Astrocyte (in vitro differentiated cells and primary cell): ENCODE measurements around the gene HOXA2. TPM values are rescaled to one million over a fixed set of nuclear protein-coding genes. Genes with fewer than 3 reads are reported as not detected.
A peak's percentile ranks its signal among the peaks of the same experiment; 100 is the strongest.

Source experiments
- DNase-seq: peaks from one replicate; pipeline ENCODE4 v3.0.0-alpha.2; 2010; ENCODE audit warnings: low read depth
- FAIRE-seq: peaks from 2 replicates; lab custom pipeline; 2011; peaks lifted over from hg19 to GRCh38; lab: Jason Lieb, UNC
- H2AFZ ChIP-seq: 2 replicates; pipeline ENCODE4 v1.6.0; 2012; ENCODE audit warnings: low read depth, low read length, inconsistent platforms
- H3K27ac ChIP-seq: 2 replicates; pipeline ENCODE4 v1.5.1; 2011; ENCODE audit warnings: low read depth, low read length, inconsistent platforms
- H3K27me3 ChIP-seq: 2 replicates; pipeline ENCODE4 v1.6.0; 2011; ENCODE audit warnings: low read length, inconsistent platforms; ENCODE audit not compliant: insufficient read depth
- H3K36me3 ChIP-seq: 2 replicates; pipeline ENCODE4 v1.5.1; 2011; ENCODE audit warnings: low read length, inconsistent platforms; ENCODE audit not compliant: insufficient read depth
- H3K4me1 ChIP-seq: 2 replicates; pipeline ENCODE4 v1.5.1; 2011; ENCODE audit warnings: low read length, inconsistent platforms; ENCODE audit not compliant: insufficient read depth
- H3K4me2 ChIP-seq: 2 replicates; pipeline ENCODE4 v1.6.0; 2012; ENCODE audit warnings: low read length, inconsistent platforms
- H3K4me3 ChIP-seq: 2 replicates; pipeline ENCODE4 v1.5.1; 2011; ENCODE audit warnings: low read depth, mild to moderate bottlenecking, low read length, inconsistent platforms; ENCODE audit not compliant: insufficient read depth
- H3K79me2 ChIP-seq: 2 replicates; pipeline ENCODE4 v1.6.0; 2012; ENCODE audit warnings: mild to moderate bottlenecking, low read length, inconsistent platforms; ENCODE audit not compliant: insufficient read depth
- H3K9ac ChIP-seq: 2 replicates; pipeline ENCODE4 v1.6.0; 2012; ENCODE audit warnings: mild to moderate bottlenecking, low read length, inconsistent platforms
- H3K9me3 ChIP-seq: 2 replicates; pipeline ENCODE4 v1.5.1; 2012; ENCODE audit warnings: low read depth, mild to moderate bottlenecking, low read length, inconsistent platforms; ENCODE audit not compliant: insufficient read depth
- H4K20me1 ChIP-seq: 2 replicates; pipeline ENCODE4 v1.6.0; 2012; ENCODE audit warnings: low read length, inconsistent platforms; ENCODE audit not compliant: insufficient read depth
- H3K27ac Mint-ChIP-seq: one replicate; pipeline ENCODE4 v1.8.0; 2021; ENCODE audit warnings: mild to moderate bottlenecking, mixed read lengths; ENCODE audit not compliant: unreplicated experiment
- H3K27me3 Mint-ChIP-seq: one replicate; pipeline ENCODE4 v1.8.0; 2021; ENCODE audit warnings: low read depth, mixed read lengths; ENCODE audit not compliant: unreplicated experiment
- H3K36me3 Mint-ChIP-seq: one replicate; pipeline ENCODE4 v1.8.0; 2021; ENCODE audit warnings: low read depth, mixed read lengths; ENCODE audit not compliant: unreplicated experiment
- H3K4me1 Mint-ChIP-seq: one replicate; pipeline ENCODE4 v1.8.0; 2021; ENCODE audit warnings: low read depth, mixed read lengths; ENCODE audit not compliant: unreplicated experiment
- H3K4me3 Mint-ChIP-seq: one replicate; pipeline ENCODE4 v1.8.0; 2021; ENCODE audit warnings: mild to moderate bottlenecking, moderate library complexity, mixed read lengths; ENCODE audit not compliant: unreplicated experiment
- H3K9me3 Mint-ChIP-seq: one replicate; pipeline ENCODE4 v1.8.0; 2021; ENCODE audit warnings: mild to moderate bottlenecking, mixed read lengths; ENCODE audit not compliant: unreplicated experiment
- CTCF ChIP-seq: IDR thresholded peaks from 2 replicates; pipeline ENCODE4 v1.5.1; 2011; ENCODE audit warnings: low read depth, mild to moderate bottlenecking, inconsistent platforms, low read length, moderate library complexity; ENCODE audit not compliant: insufficient read depth
- EZH2 ChIP-seq: IDR thresholded peaks from 2 replicates; pipeline ENCODE4 v1.6.1; 2012; ENCODE audit warnings: mild to moderate bottlenecking, low read length, inconsistent platforms; ENCODE audit not compliant: insufficient read depth
- total RNA-seq: library from RNA; stranded (reverse); gene quantifications from 2 replicates; pipeline ENCODE4 v1.2.1, GENCODE V29; 2021

Gene HOXA2
- total RNA-seq, 1 donor from 2014 or later: not detected

- H3K4me3 ChIP-seq: peak overlapping the region; percentile 46
- no peaks in the 10 kb centered on the region for H3K36me3 ChIP-seq
- Mint-ChIP-seq H3K36me3 (no peaks in the 10 kb centered on the region), H3K27me3 (peaks cover 88% of the 10 kb centered on the region), H3K4me3 (no peak overlapping the region), H3K4me1 (no peaks in the 10 kb centered on the region), H3K9me3 (peaks cover 27% of the 10 kb centered on the region), H3K27ac (no peak overlapping the region)
- no peak for TF ChIP-seq EZH2
- no peak for TF ChIP-seq CTCF
- peak overlapping the region; percentile 81 for H3K4me2 ChIP-seq
- H3K9me3 ChIP-seq: no peaks in the 10 kb centered on the region
- peaks cover 6% of the 10 kb centered on the region for H3K4me1 ChIP-seq
- peak overlapping the region; percentile 38 for H3K27ac ChIP-seq
- H2AFZ ChIP-seq: peak overlapping the region; percentile 81
- no peaks in the 10 kb centered on the region for H3K79me2 ChIP-seq
- H3K27me3 ChIP-seq: peaks cover 78% of the 10 kb centered on the region
- H4K20me1 ChIP-seq: no peaks in the 10 kb centered on the region
- DNase-seq (no peak), FAIRE-seq (no peak)
- peak overlapping the region; percentile 55 for H3K9ac ChIP-seq
Observed at GRCh38 chr7:27131390-27131819, 28.9 kb upstream of the HOXA2 start.

- Histone ChIP-seq H3K9ac (peak within 1 kb of the TSS; percentile 55), H3K4me3 (peak within 1 kb of the TSS; percentile 46), H4K20me1 (no peaks in the 10 kb centered on the region), H3K36me3 (no peaks in the 10 kb centered on the region), H3K79me2 (no peaks in the 10 kb centered on the region), H3K9me3 (no peaks in the 10 kb centered on the region), H3K27ac (peak within 1 kb of the TSS; percentile 38), H3K4me1 (peaks cover under 1% of the 10 kb centered on the region), H2AFZ (peak within 1 kb of the TSS; percentile 81), H3K4me2 (peak within 1 kb of the TSS; percentile 81), H3K27me3 (peaks cover 71% of the 10 kb centered on the region)
- H3K4me1 Mint-ChIP-seq: no peaks in the 10 kb centered on the region
- FAIRE-seq: no peak
- H3K36me3 Mint-ChIP-seq: no peaks in the 10 kb centered on the region
- H3K4me3 Mint-ChIP-seq: no peak within 1 kb of the TSS
- TF ChIP-seq EZH2 (peak; percentile 19), CTCF (no peak)
- H3K27me3 Mint-ChIP-seq: peaks cover 88% of the 10 kb centered on the region
- peak; percentile 63 for DNase-seq
- H3K27ac Mint-ChIP-seq: no peak within 1 kb of the TSS
- H3K9me3 Mint-ChIP-seq: peaks cover 27% of the 10 kb centered on the region
Observed at GRCh38 chr7:27130540-27131389, 28.3 kb upstream of the HOXA2 start, which contains the start of gene HOXA4. Gene HOXA4 (minus strand): TSS chr7:27130757. CDS start chr7:27130733, 24 bp downstream.
